Endothelial cell of umbilical vein (primary cell): ENCODE results near the gene VCX3A. TPM values are rescaled to one million over a fixed set of nuclear protein-coding genes. Genes with fewer than 3 reads are reported as not detected.

ENCODE experiments used
- BruUV-seq: library from RNA; stranded (reverse); fragments of 400-500 nt; replicated peaks from 2 replicates; lab custom pipeline; 2021; lab: Mats Ljungman, UMichigan
- CTCF ChIA-PET: fragments of 300-600, 350-600 bp; sonication (Branson Sonifier 250); formaldehyde crosslinking; loops from one replicate; lab custom pipeline; 2021; ENCODE audit warnings: antibody characterized with exemption, inconsistent platforms; lab: Charles Lee
- POLR2A ChIA-PET: fragments of 300-600, 350-600 bp; sonication (Branson Sonifier 250); formaldehyde crosslinking; loops from one replicate; lab custom pipeline; 2021; ENCODE audit warnings: antibody characterized with exemption, inconsistent platforms; lab: Charles Lee
- DNase-seq: peaks from one replicate; pipeline ENCODE4 v3.0.0-alpha.2; 2011; ENCODE audit warnings: low read depth, low spot score
- FAIRE-seq: peaks from 2 replicates; lab custom pipeline; 2011; peaks lifted over from hg19 to GRCh38; lab: Jason Lieb, UNC
- H2AFZ ChIP-seq: 2 replicates; pipeline ENCODE4 v1.6.0; 2012; ENCODE audit warnings: low read depth, low read length, control low read depth, inconsistent platforms
- H3K27ac ChIP-seq: 2 replicates; pipeline ENCODE4 v1.5.1; 2011; ENCODE audit warnings: low read depth, mild to moderate bottlenecking, control low read depth, low read length, moderate library complexity; ENCODE audit not compliant: insufficient read depth
- H3K27me3 ChIP-seq, 2 experiments: 2 replicates each; pipeline versions ENCODE4 v1.6.0 to v1.6.1; 2011; ENCODE audit warnings: low read length in 2 of 2, mixed read lengths in 1 of 2; ENCODE audit not compliant: control insufficient read depth in 2 of 2, insufficient read depth in 2 of 2
- H3K36me3 ChIP-seq, 2 experiments: 2 replicates in 1 of 2; 3 replicates in 1 of 2; pipeline ENCODE4 v1.5.1; 2011; ENCODE audit warnings: low read length in 2 of 2, mild to moderate bottlenecking in 1 of 2, moderate library complexity in 1 of 2; ENCODE audit not compliant: control insufficient read depth in 2 of 2, insufficient read depth in 2 of 2; ENCODE audit errors: extremely low read depth in 1 of 2
- H3K4me1 ChIP-seq: 3 replicates; pipeline ENCODE4 v1.5.1; 2011; ENCODE audit warnings: mild to moderate bottlenecking, low read length; ENCODE audit not compliant: control insufficient read depth, insufficient read depth; ENCODE audit errors: extremely low read depth
- H3K4me2 ChIP-seq: 2 replicates; pipeline ENCODE4 v1.6.1; 2011; ENCODE audit warnings: low read length, control low read depth, mixed read lengths; ENCODE audit not compliant: insufficient read depth
- H3K4me3 ChIP-seq, 3 experiments: fragments of 200-600 bp in 1 of 3; sonication (generic), shearing (Covaris generic) in 1 of 3; replicated peaks in 1 of 3; 2 replicates each; pipeline ENCODE4 v1.5.1; 2011 to 2016; ENCODE audit warnings: control low read depth in 3 of 3, low read length in 3 of 3, mild to moderate bottlenecking in 2 of 3, inconsistent platforms in 1 of 3, low read depth in 1 of 3, moderate library complexity in 1 of 3; ENCODE audit not compliant: insufficient read depth in 1 of 3
- H3K79me2 ChIP-seq: 2 replicates; pipeline ENCODE4 v1.6.0; 2012; ENCODE audit warnings: low read length, inconsistent platforms; ENCODE audit not compliant: control insufficient read depth, insufficient read depth
- H3K9ac ChIP-seq: replicated peaks from 2 replicates; pipeline ENCODE3; 2011; ENCODE audit warnings: low read length, control low read depth; ENCODE audit not compliant: insufficient read depth; ENCODE audit errors: extremely low read depth
- H3K9me1 ChIP-seq: replicated peaks from 3 replicates; pipeline ENCODE4 v1.6.0; 2011; ENCODE audit warnings: mild to moderate bottlenecking, low read length; ENCODE audit not compliant: control insufficient read depth, insufficient read depth; ENCODE audit errors: extremely low read depth
- H3K9me3 ChIP-seq: replicated peaks from 2 replicates; pipeline ENCODE4 v1.5.1; 2012; ENCODE audit warnings: low read length, inconsistent platforms; ENCODE audit not compliant: control insufficient read depth, insufficient read depth
- H4K20me1 ChIP-seq: replicated peaks from 2 replicates; pipeline ENCODE3; 2011; ENCODE audit warnings: mild to moderate bottlenecking, low read length; ENCODE audit not compliant: control insufficient read depth, insufficient read depth; ENCODE audit errors: extremely low read depth
- EZH2 ChIP-seq: IDR thresholded peaks from 2 replicates; pipeline ENCODE4 v1.6.1; 2012; ENCODE audit warnings: borderline replicate concordance, low read depth, mild to moderate bottlenecking, moderate library complexity, low read length, inconsistent platforms; ENCODE audit not compliant: severe bottlenecking
- FOS ChIP-seq: IDR thresholded peaks from 2 replicates; pipeline ENCODE4 v1.6.1; 2011; ENCODE audit warnings: mild to moderate bottlenecking, low read length, moderate library complexity, borderline replicate concordance; ENCODE audit not compliant: insufficient read depth
- GATA2 ChIP-seq: IDR thresholded peaks from 2 replicates; pipeline ENCODE4 v1.7.0; 2011; ENCODE audit warnings: low read depth, mild to moderate bottlenecking, moderate library complexity, mixed read lengths, low read length; ENCODE audit not compliant: insufficient read length, insufficient read depth
- JUN ChIP-seq: IDR thresholded peaks from 2 replicates; pipeline ENCODE4 v1.6.1; 2011; ENCODE audit warnings: borderline replicate concordance, low read depth; ENCODE audit not compliant: insufficient read length, insufficient read depth
- MYC ChIP-seq: IDR thresholded peaks from one replicate; pipeline ENCODE4 v1.6.1; 2011; ENCODE audit warnings: mild to moderate bottlenecking, low read depth, low read length
- POLR2A ChIP-seq: IDR thresholded peaks from 2 replicates; pipeline ENCODE4 v1.6.1; 2012; ENCODE audit warnings: low read depth, mild to moderate bottlenecking, control low read depth, low read length
- POLR2AphosphoS5 ChIP-seq: IDR thresholded peaks from 2 replicates; pipeline ENCODE4 v1.6.1; 2012; ENCODE audit warnings: low read depth, mild to moderate bottlenecking, control low read depth, low read length, moderate library complexity; ENCODE audit not compliant: insufficient read depth
- dilution Hi-C: fragments of 300-500 bp; cut with MboI; formaldehyde crosslinking; loops from one replicate; pipeline ENCODE4 v1.15.0; 2019; ENCODE audit warnings: low sequenced_read_pairs; ENCODE audit not compliant: extremely low pct_ligation_motif_present
- intact Hi-C: fragments of 100-400 bp; cut with micrococcal nuclease; formaldehyde crosslinking; loops from one replicate; pipeline ENCODE4 v1.10.0; 2022
- polyA plus RNA-seq, 4 experiments: library from polyadenylated mRNA; depleted of rRNA in 3 of 4; stranded (reverse) in 3 of 4; unstranded in 1 of 4; fragments of >200 nt; gene quantifications; 2 replicates each; pipeline versions ENCODE4 v1.2.1 to v1.2.3, GENCODE V29; 2011 to 2012; ENCODE audit warnings: missing spikeins in 1 of 4
- total RNA-seq: library from RNA; stranded (reverse); gene quantifications from 2 replicates; pipeline ENCODE4 v1.2.3, GENCODE V29; 2021
- TF ChIP-seq, protein P1 (sequence below), 2 donors: IDR thresholded peaks; 1 replicate in 1 of 2; 2 replicates in 1 of 2; pipeline ENCODE4 v1.5.1; 2011; ENCODE audit warnings: low read length in 2 of 2, mild to moderate bottlenecking in 2 of 2, moderate library complexity in 2 of 2, control low read depth in 1 of 2, inconsistent platforms in 1 of 2, low read depth in 1 of 2; ENCODE audit not compliant: insufficient read depth in 1 of 2; ENCODE audit errors: extremely low read depth in 1 of 2
- TF ChIP-seq, protein P2 (sequence below): IDR thresholded peaks from 2 replicates; pipeline ENCODE4 v1.6.1; 2011; ENCODE audit not compliant: insufficient read depth, insufficient read length

Gene VCX3A
- total and polyA plus RNA-seq, 2 donors (not counting 3 experiments of a cell fraction or from before 2014, with no cell fraction given), result not detected

DNA sequence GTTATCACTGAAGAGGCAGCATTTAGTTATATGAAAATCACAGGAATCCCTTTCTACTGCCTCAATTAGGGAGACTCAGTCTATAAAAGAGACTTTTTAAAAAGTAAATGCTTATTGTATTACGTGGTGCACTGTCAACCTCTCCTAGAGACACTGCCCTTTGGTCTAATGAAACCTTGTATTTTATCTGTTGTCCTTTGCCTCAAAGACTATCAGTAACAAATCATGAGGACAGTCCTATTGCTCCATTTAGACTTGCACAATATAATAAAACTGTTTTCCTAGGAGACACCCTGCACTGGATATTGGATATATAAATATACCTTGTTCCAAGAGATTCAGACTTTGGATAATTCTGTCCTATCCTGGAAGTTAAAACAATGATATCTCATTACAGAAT lies 34.2 kb downstream of the VCX3A start:
- Histone ChIP-seq H3K4me3 (no peak overlapping the region), H3K9ac (no peak overlapping the region), H3K79me2 (no peaks in the 10 kb centered on the region), H2AFZ (no peak overlapping the region), H4K20me1 (no peaks in the 10 kb centered on the region), H3K4me2 (no peak overlapping the region), H3K36me3 (no peaks in the 10 kb centered on the region), H3K27ac (no peak overlapping the region), H3K9me1 (no peaks in the 10 kb centered on the region), H3K4me1 (no peaks in the 10 kb centered on the region), H3K9me3 (no peaks in the 10 kb centered on the region), H3K27me3 (no peaks in the 10 kb centered on the region)
- dilution Hi-C loops, result no loop called here
- no peak for TF ChIP-seq MYC
- no peak for TF ChIP-seq EZH2
- TF ChIP-seq, protein P1, sequence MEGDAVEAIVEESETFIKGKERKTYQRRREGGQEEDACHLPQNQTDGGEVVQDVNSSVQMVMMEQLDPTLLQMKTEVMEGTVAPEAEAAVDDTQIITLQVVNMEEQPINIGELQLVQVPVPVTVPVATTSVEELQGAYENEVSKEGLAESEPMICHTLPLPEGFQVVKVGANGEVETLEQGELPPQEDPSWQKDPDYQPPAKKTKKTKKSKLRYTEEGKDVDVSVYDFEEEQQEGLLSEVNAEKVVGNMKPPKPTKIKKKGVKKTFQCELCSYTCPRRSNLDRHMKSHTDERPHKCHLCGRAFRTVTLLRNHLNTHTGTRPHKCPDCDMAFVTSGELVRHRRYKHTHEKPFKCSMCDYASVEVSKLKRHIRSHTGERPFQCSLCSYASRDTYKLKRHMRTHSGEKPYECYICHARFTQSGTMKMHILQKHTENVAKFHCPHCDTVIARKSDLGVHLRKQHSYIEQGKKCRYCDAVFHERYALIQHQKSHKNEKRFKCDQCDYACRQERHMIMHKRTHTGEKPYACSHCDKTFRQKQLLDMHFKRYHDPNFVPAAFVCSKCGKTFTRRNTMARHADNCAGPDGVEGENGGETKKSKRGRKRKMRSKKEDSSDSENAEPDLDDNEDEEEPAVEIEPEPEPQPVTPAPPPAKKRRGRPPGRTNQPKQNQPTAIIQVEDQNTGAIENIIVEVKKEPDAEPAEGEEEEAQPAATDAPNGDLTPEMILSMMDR (IDR thresholded peaks at IDR 0.05; ENCODE audit: extremely low read depth in 1 of 2, insufficient read depth in 1 of 2, low read depth in 1 of 2, low read length in 2 of 2), result no peak
- no peak for TF ChIP-seq POLR2A
- no peak for TF ChIP-seq POLR2AphosphoS5
- TF ChIP-seq, protein P2, sequence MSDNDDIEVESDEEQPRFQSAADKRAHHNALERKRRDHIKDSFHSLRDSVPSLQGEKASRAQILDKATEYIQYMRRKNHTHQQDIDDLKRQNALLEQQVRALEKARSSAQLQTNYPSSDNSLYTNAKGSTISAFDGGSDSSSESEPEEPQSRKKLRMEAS, result no peak
- no peak for TF ChIP-seq JUN
- TF ChIP-seq FOS, result no peak
- TF ChIP-seq GATA2, result no peak
- ChIA-PET CTCF (no interaction called here), POLR2A (no interaction called here)
- no peak for DNase-seq
- no peak for FAIRE-seq
- intact Hi-C loops, result no loop called here
- BruUV-seq, result no TSS peak
